Adrenal gland (tissue), 12 donors: Measurements from ENCODE around the gene TUT4. TPM values are rescaled to one million over a fixed set of nuclear protein-coding genes. Genes with fewer than 3 reads are reported as not detected.

Experiments
- DNase-seq, 7 donors: peaks; one replicate each; pipeline ENCODE4 v3.0.0-alpha.2; 2019 to 2020
- H3K27ac ChIP-seq, 5 donors: fragments of 200-600 bp; sonication (generic) in 4 of 5; 1 replicate in 3 of 5; 2 replicates in 2 of 5; pipeline versions ENCODE4 v1.5.1 to v1.8.0; 2016 to 2020; ENCODE audit warnings: mild to moderate bottlenecking in 1 of 5
- H3K27me3 ChIP-seq: fragments of 200-600 bp; 2 replicates; pipeline ENCODE4 v1.8.0; 2021
- H3K36me3 ChIP-seq, 2 donors: fragments of 200-600 bp; replicated peaks in 1 of 2; 1 replicate in 1 of 2; 2 replicates in 1 of 2; pipeline versions ENCODE4 v1.5.1 to v1.8.0; 2018 to 2022
- H3K4me1 ChIP-seq, 2 donors: fragments of 200-600 bp; replicated peaks in 1 of 2; 1 replicate in 1 of 2; 2 replicates in 1 of 2; pipeline versions ENCODE4 v1.5.1 to v1.8.0; 2018 to 2021
- H3K4me3 ChIP-seq, 4 donors: fragments of 200-600 bp; sonication (generic) in 3 of 4; one replicate each; pipeline ENCODE4 v1.5.1; 2016 to 2018
- H3K9me3 ChIP-seq, 3 donors: fragments of 200-600 bp; sonication (generic) in 1 of 3; replicated peaks in 1 of 3; 1 replicate in 2 of 3; 2 replicates in 1 of 3; pipeline versions ENCODE4 v1.5.1 to v1.8.0; 2016 to 2021
- POLR2A ChIP-seq, 2 donors: fragments of 450-650 bp; IDR thresholded peaks; one replicate each; pipeline ENCODE4 v1.6.1; 2017; ENCODE audit warnings: antibody characterized with exemption in 2 of 2, mild to moderate bottlenecking in 2 of 2, moderate library complexity in 1 of 2
- WGBS, 4 donors: extraction: QIAGEN DNeasy Blood & Tissue Kit in 2 of 4; methylation state at CpG; one replicate each; pipeline versions ENCODE4 v1.1.5 to v1.1.7; 2013 to 2017; 5-methylcytosine and 5-hydroxymethylcytosine counted together
- intact Hi-C, 2 donors: fragments of 100-400 bp; cut with DNase I; formaldehyde crosslinking; loops; one replicate each; pipeline versions ENCODE4 v1.14.1 to v1.15.0; 2022 to 2023
- polyA plus RNA-seq, 3 donors: library from polyadenylated mRNA; stranded (reverse); fragments of 200-250 nt in 2 of 3; fragments of 350-450 nt in 1 of 3; fragmentation: Illumina TruSeq in 1 of 3; extraction: RNeasy Lipid Tissue Mini Kit (QIAGEN cat#74804) in 1 of 3; gene quantifications; one replicate each; pipeline ENCODE4 v1.2.3, GENCODE V29; 2013 to 2014
- total RNA-seq, 9 donors: library from RNA; depleted of rRNA in 4 of 9; stranded (reverse); fragments of >200 nt in 4 of 9; fragments of 120-200 nt in 1 of 9; fragmentation: NEBNext Ultra II Directional in 1 of 9; extraction: Animal tissue kit (Norgen Biotek cat#: 25700) in 1 of 9; gene quantifications; one replicate each; pipeline versions ENCODE4 v1.1.0 to v1.2.4, GENCODE V29; 2013 to 2023
- TF ChIP-seq, protein P1 (sequence below), 6 experiments: fragments of 450-650 bp in 4 of 6; fragments of 200-600 bp in 2 of 6; sonication (generic) in 1 of 6; IDR thresholded peaks; 1 replicate in 5 of 6; 2 replicates in 1 of 6; pipeline versions ENCODE4 v1.5.1 to v1.8.0; 2016 to 2021; ENCODE audit warnings: antibody characterized with exemption in 6 of 6, mild to moderate bottlenecking in 2 of 6, moderate library complexity in 1 of 6
- donor health status: healthy with polysubstance abuse.
- donor health status: Bipolar disorder and iron deficiency.
- donor health status: DM: yes; HTN: yes; CAD: no.
- donor health status: DM: no; HTN: no; CAD: no.
- donor health status: DM: no; HTN: no; CAD: no.
- donor health status: DM: yes; HTN: yes; CAD: no.

The TUT4 gene
- total and polyA plus RNA-seq, 12 donors: 29.7 to 80.9 (median 66.1) TPM

DNA sequence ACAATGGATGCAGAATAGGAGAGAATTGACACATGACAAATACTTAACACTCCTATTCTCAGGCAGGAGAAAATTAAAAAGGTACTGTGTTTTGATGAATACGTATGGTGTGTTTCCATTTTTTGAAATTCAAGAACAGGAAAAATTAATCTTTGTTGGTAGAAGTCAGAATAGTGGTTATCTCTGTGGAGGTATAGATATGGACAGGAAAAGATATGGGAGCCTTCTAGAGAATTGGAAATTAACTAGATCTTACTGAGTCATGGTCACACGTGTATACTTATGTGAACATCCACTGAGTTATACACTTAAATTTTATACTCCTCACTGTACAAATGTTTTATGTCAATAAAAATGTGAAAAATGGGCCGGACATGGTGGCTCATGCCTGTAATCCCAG, 9.9 kb upstream of the TUT4 start:
- Histone ChIP-seq H3K27me3 (no peaks in the 10 kb centered on the region), H3K36me3 (no peaks in the 10 kb centered on the region), H3K27ac (no peak overlapping the region), H3K4me3 (no peak overlapping the region), H3K4me1 (no peaks in the 10 kb centered on the region), H3K9me3 (no peaks in the 10 kb centered on the region)
- WGBS, 4 donors: 90 to 92% (median 90%) methylated on average over 3 of the region's 3 CpGs
- no peak for DNase-seq
- TF ChIP-seq, protein P1, sequence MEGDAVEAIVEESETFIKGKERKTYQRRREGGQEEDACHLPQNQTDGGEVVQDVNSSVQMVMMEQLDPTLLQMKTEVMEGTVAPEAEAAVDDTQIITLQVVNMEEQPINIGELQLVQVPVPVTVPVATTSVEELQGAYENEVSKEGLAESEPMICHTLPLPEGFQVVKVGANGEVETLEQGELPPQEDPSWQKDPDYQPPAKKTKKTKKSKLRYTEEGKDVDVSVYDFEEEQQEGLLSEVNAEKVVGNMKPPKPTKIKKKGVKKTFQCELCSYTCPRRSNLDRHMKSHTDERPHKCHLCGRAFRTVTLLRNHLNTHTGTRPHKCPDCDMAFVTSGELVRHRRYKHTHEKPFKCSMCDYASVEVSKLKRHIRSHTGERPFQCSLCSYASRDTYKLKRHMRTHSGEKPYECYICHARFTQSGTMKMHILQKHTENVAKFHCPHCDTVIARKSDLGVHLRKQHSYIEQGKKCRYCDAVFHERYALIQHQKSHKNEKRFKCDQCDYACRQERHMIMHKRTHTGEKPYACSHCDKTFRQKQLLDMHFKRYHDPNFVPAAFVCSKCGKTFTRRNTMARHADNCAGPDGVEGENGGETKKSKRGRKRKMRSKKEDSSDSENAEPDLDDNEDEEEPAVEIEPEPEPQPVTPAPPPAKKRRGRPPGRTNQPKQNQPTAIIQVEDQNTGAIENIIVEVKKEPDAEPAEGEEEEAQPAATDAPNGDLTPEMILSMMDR (IDR thresholded peaks at IDR 0.05): no peak
- no peak for TF ChIP-seq POLR2A (IDR thresholded peaks at IDR 0.05)
- intact Hi-C loops: no loop called here

DNA sequence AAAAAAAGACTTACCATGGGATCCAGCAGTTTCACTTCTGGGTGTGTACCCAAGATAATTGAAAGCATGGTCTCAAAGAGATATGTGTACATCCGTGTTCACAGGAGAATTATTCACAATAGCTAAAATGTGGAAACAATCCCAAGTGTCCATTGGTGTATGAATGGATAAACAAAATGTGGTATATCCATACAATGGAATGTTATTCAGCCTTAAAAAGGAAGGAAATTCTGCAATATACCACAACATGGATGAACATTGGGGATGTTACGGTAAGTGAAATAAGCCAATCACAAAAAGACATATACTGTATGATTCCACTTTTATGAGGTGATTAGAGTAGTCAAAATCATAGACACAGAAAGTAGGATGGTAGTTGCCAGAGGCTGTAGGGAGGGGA, 7.0 kb upstream of the TUT4 start:
- Histone ChIP-seq H3K27me3 (no peaks in the 10 kb centered on the region), H3K27ac (no peak overlapping the region), H3K9me3 (no peaks in the 10 kb centered on the region), H3K36me3 (no peaks in the 10 kb centered on the region), H3K4me1 (peaks cover under 1 to 4% of the 10 kb centered on the region in 2 donors), H3K4me3 (no peak overlapping the region)
- no peak for DNase-seq
- intact Hi-C loops: no loop called here
- TF ChIP-seq, protein P1 (IDR thresholded peaks at IDR 0.05): no peak
- TF ChIP-seq POLR2A (IDR thresholded peaks at IDR 0.05): no peak
- WGBS, 4 donors: 75 to 88% (median 82%) methylated on average over 2 of the region's 2 CpGs

DNA sequence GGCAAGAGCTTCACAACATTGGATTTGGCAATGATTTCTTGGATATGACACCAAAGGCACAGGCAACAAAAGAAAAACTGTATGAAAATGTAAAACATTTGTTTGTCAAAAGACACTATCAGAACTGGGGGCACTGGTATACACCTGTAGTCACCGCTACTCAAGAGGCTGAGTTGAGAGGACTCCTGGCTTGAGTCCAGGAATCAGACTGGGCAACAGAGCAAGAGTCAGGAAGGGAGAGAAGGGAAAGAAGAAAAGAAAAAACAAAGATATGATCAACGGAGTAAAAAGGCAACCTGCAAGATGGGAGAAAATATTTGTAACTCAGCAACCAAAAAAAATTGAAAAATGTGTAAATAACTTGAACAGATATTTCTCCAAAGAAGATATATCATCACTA, 6.0 kb upstream of the TUT4 start:
- TF ChIP-seq, protein P1 (IDR thresholded peaks at IDR 0.05): no peak
- no peak for TF ChIP-seq POLR2A (IDR thresholded peaks at IDR 0.05)
- Histone ChIP-seq H3K36me3 (no peaks in the 10 kb centered on the region), H3K9me3 (no peaks in the 10 kb centered on the region), H3K27ac (no peak overlapping the region), H3K4me1 (peaks cover 9 to 13% of the 10 kb centered on the region in 2 donors), H3K4me3 (no peak overlapping the region), H3K27me3 (no peaks in the 10 kb centered on the region)
- no peak for DNase-seq
- intact Hi-C loops: no loop called here
- 71 to 83% (median 81%) methylated on average over 2 of the region's 2 CpGs for WGBS, 4 donors

DNA sequence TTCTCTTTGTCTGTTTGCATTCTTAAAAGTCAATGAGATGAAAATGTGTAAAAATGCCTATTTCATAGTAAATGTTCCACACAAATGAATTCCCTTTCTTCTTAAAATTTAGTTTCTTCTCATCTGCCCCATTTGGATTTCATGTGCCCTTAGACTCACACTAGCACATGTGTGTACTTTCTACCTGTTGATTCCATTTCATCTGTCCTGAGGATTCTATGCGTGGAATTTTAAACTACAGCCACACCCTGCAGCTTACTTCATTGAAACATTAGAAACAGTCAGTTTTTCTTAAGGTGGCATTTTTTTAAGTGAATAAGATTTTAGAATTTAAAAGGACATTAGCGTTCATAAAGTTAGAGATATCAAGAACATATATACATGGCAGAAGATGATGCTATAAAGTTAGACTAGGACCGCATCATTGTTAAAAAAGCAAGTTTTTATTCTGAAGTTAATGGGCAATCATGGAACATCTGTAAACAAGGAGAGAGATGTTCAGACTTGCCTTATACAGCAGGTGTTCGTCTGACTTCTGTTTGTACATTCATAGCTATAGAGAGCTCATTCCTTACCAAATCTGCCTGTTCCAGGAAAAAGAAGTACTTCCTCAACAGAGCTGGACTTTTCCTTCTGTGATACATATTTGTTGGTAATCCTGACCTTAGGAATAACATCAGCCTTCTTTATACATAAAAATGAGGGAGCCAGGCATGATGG, 3.9 kb upstream of the TUT4 start:
- H3K4me1 ChIP-seq: peaks cover 13 to 18% of the 10 kb centered on the region in 2 donors
- no peak for DNase-seq
- H3K4me3 ChIP-seq: no peak overlapping the region
- H3K36me3 ChIP-seq: no peaks in the 10 kb centered on the region
- H3K9me3 ChIP-seq: no peaks in the 10 kb centered on the region
- H3K27me3 ChIP-seq: no peaks in the 10 kb centered on the region
- intact Hi-C loops: no loop called here
- H3K27ac ChIP-seq: no peak overlapping the region
- whole genome bisulfite sequencing, 4 donors: 79 to 92% (median 87%) methylated on average over 4 of the region's 4 CpGs
- TF ChIP-seq POLR2A (IDR thresholded peaks at IDR 0.05): no peak
- TF ChIP-seq, protein P1 (IDR thresholded peaks at IDR 0.05): no peak
